Measurements from ENCODE around the gene C20orf204. TPM values are rescaled to one million over a fixed set of nuclear protein-coding genes. Genes with fewer than 3 reads are reported as not detected.
A peak's percentile ranks its signal among the peaks of the same experiment; 100 is the strongest.

Gene C20orf204
- total and polyA plus RNA-seq, 2 donors (not counting 3 experiments of a cell fraction or from before 2014, with no cell fraction given): 2.8 to 5.8 TPM

GRCh38 chr20:64079273-64080012, 43.5 kb downstream of the C20orf204 start, which contains the start of gene RGS19:
RGS19 (minus strand) TSS chr20:64079518; CDS start chr20:64076886, 2,632 bp downstream.
- no peak for TF ChIP-seq EZH2 (IDR thresholded peaks at IDR 0.05; ENCODE audit: borderline replicate concordance, low read depth, low read length, severe bottlenecking)
- TF ChIP-seq FOS (IDR thresholded peaks at IDR 0.05; ENCODE audit: borderline replicate concordance, insufficient read depth, low read length): no peak
- peak; percentile 16 for TF ChIP-seq POLR2A (IDR thresholded peaks at IDR 0.05; ENCODE audit: low read depth, low read length)
- no peak for TF ChIP-seq JUN (IDR thresholded peaks at IDR 0.05; ENCODE audit: borderline replicate concordance, insufficient read depth, insufficient read length, low read depth)
- TF ChIP-seq POLR2AphosphoS5 (IDR thresholded peaks at IDR 0.05; ENCODE audit: insufficient read depth, low read depth, low read length): no peak
- TF ChIP-seq GATA2 (IDR thresholded peaks at IDR 0.05; ENCODE audit: insufficient read depth, insufficient read length, low read depth, low read length): no peak
- no peak for TF ChIP-seq MAX (IDR thresholded peaks at IDR 0.05; ENCODE audit: insufficient read depth, insufficient read length)
- no peak within 1 kb of the TSS for H3K27ac ChIP-seq (ENCODE audit: insufficient read depth, low read depth, low read length)
- peak; percentile 57 for DNase-seq (ENCODE audit: low read depth, low spot score)
- peak within 1 kb of the TSS; percentile 71 to 94 (median 73) for H3K4me3 ChIP-seq (replicated peaks in 1 of 3; ENCODE audit: insufficient read depth in 1 of 3, low read depth in 1 of 3, low read length in 3 of 3)
- H3K36me3 ChIP-seq (ENCODE audit: control insufficient read depth in 2 of 2, extremely low read depth in 1 of 2, insufficient read depth in 2 of 2, low read length in 2 of 2): peaks cover 0 to 8% of the 10 kb centered on the region in 2 experiments
- ChIA-PET POLR2A (interaction anchor here (0.6 kb wide), 1 partner anchor 450 kb away, joined by 3 read pairs; no protein-coding TSS in a partner anchor), CTCF (interaction anchor here (0.6 to 3.0 kb wide), 7 partner anchors 15 to 100 kb away, joined by 3 to 14 read pairs (median 4); partner anchors contain the start of gene SAMD10)
- no peaks in the 10 kb centered on the region for H3K9me1 ChIP-seq (replicated peaks; ENCODE audit: control insufficient read depth, extremely low read depth, insufficient read depth, low read length)
- peak within 1 kb of the TSS; percentile 61 for H2AFZ ChIP-seq (ENCODE audit: low read depth, low read length)
- peak within 1 kb of the TSS; percentile 56 for H3K9ac ChIP-seq (replicated peaks; ENCODE audit: extremely low read depth, insufficient read depth, low read length)
- intact Hi-C loops (cut with micrococcal nuclease) (no loop called here), dilution Hi-C loops (cut with MboI; ENCODE audit: extremely low pct_ligation_motif_present, low sequenced_read_pairs) (no loop called here)
- peak; percentile 37 for FAIRE-seq
- H3K4me1 ChIP-seq (ENCODE audit: control insufficient read depth, extremely low read depth, insufficient read depth, low read length): peaks cover 20% of the 10 kb centered on the region
- no peaks in the 10 kb centered on the region for H3K9me3 ChIP-seq (replicated peaks; ENCODE audit: control insufficient read depth, insufficient read depth, low read length)
- H3K4me2 ChIP-seq (ENCODE audit: insufficient read depth, low read length): peak within 1 kb of the TSS; percentile 82
- peaks cover 2 to 7% of the 10 kb centered on the region in 2 experiments for H3K27me3 ChIP-seq (ENCODE audit: control insufficient read depth in 2 of 2, insufficient read depth in 2 of 2, low read length in 2 of 2)
- no peaks in the 10 kb centered on the region for H4K20me1 ChIP-seq (replicated peaks; ENCODE audit: control insufficient read depth, extremely low read depth, insufficient read depth, low read length)
- BruUV-seq (replicated peaks): no TSS peak
- H3K79me2 ChIP-seq (ENCODE audit: control insufficient read depth, insufficient read depth, low read length): peaks cover 6% of the 10 kb centered on the region

Data from endothelial cell of umbilical vein (primary cell).